ENCODE data around the gene TSHZ2. TPM values are rescaled to one million over a fixed set of nuclear protein-coding genes. Genes with fewer than 3 reads are reported as not detected.

The TSHZ2 gene
- total and polyA plus RNA-seq, 9 of the 15 experiments (the other 6 are each of a cell fraction or from before 2014, with no cell fraction given) = 0.03 to 0.20 (median 0.05) TPM; not detected in 4

DNA sequence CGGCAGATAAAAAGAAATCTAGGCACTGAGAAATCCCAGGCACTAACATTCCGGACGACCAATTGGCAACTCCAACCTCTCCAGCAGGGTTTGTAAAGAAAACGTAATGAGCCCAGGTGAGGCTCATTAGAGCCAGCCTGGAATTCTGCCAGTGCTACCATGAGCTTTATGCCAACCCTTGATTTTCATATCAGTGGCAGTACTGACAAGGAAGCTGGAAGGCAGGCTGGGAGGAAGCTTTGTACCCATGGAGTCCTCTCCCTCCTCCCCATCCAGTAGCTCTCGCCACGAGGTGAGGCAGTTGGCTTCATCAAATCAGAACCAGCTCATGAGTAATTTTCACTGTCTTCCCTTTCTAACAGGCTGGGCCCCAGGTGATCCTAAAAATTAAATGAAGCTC is 371.3 kb downstream of the TSHZ2 start:
- FAIRE-seq (no peak), DNase-seq (ENCODE audit: extremely low read depth in 1 of 4, low spot score in 3 of 4) (no peak), ATAC-seq (no peak)
- ChIA-PET CTCF (ENCODE audit: low intra/inter-chr PET ratio) (no interaction called here), POLR2A (interaction anchor here (0.7 to 1.1 kb wide), 4 partner anchors 13 to 1156 kb away, joined by 3 to 5 read pairs (median 4); no protein-coding TSS in a partner anchor)
- Histone ChIP-seq H3K79me2 (ENCODE audit: control insufficient read depth, insufficient read depth, low read length) (no peaks in the 10 kb centered on the region), H3K4me1 (replicated peaks in 1 of 2; ENCODE audit: control insufficient read depth in 2 of 2, insufficient read depth in 2 of 2, low read length in 2 of 2) (peaks cover 0 to 5% of the 10 kb centered on the region in 2 experiments; a peak in 2 of 5 replicates), H3K4me2 (ENCODE audit: insufficient read depth, low read length) (no peak overlapping the region), H3K9ac (ENCODE audit: insufficient read depth in 1 of 2, low read depth in 2 of 2, low read length in 2 of 2) (no peak overlapping the region), H4K20me1 (replicated peaks; ENCODE audit: control insufficient read depth, insufficient read depth, low read length) (no peaks in the 10 kb centered on the region), H3K9me3 (replicated peaks; ENCODE audit: control insufficient read depth, insufficient read depth, low read depth, low read length) (no peaks in the 10 kb centered on the region), H2AFZ (ENCODE audit: low read depth, low read length) (no peak overlapping the region), H3K4me3 (no peak overlapping the region), H3K36me3 (ENCODE audit: control insufficient read depth, insufficient read depth, low read length) (no peaks in the 10 kb centered on the region), H3K27me3 (ENCODE audit: control insufficient read depth in 2 of 2, insufficient read depth in 2 of 2, low read length in 2 of 2) (peaks cover 0 to 11% of the 10 kb centered on the region in 2 experiments; a peak in 2 of 5 replicates), H3K9me1 (ENCODE audit: control insufficient read depth, insufficient read depth, low read length) (peaks cover 3% of the 10 kb centered on the region), H3K27ac (ENCODE audit: extremely low read depth, low read depth, low read length) (no peak overlapping the region)
- no peak for TF ChIP-seq TCFL5 (CRISPR knock-in tag; conservative IDR thresholded peaks at IDR 0.05)
- 0 out of 2 replicates have a peak, but pooled peaks have one; percentile 16 for TF ChIP-seq ZNF263 (CRISPR knock-in tag; IDR thresholded peaks at IDR 0.05; ENCODE audit: borderline replicate concordance)
- WGBS (ENCODE audit: insufficient coverage, low coverage, missing lambda C conversion rate) = 27% methylated on average over 6 of the region's 6 CpGs
- BruUV-seq (replicated peaks) = no TSS peak
- intact Hi-C loops (cut with micrococcal nuclease) (no loop called here), in situ Hi-C loops (cut with MboI) (no loop called here)

DNA sequence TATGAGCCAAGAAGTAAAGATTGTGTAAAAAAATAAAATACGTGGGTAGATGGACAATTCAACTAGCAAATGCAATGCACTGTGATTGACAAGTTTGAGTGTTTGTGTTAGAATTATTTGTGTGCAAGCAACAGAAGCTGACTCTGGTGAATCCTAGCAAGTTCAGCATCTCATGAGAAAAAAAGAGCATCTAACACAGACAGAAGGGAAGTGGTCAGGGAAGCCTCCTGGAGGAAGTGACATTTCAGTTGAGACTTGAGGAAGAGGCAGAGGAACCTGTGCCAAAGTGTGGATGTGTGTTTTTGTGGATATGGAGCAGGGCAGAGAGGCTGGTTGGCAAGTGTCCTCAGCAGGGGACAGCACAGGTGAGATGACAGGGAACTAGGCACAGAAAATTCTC is 372.7 kb downstream of the TSHZ2 start:
- WGBS (ENCODE audit: insufficient coverage, low coverage, missing lambda C conversion rate) = 0% methylated on average over 1 of the region's 1 CpG
- H3K79me2 ChIP-seq (ENCODE audit: control insufficient read depth, insufficient read depth, low read length) = no peaks in the 10 kb centered on the region
- no peak overlapping the region for H3K4me2 ChIP-seq (ENCODE audit: insufficient read depth, low read length)
- no peak overlapping the region for H3K9ac ChIP-seq (ENCODE audit: insufficient read depth in 1 of 2, low read depth in 2 of 2, low read length in 2 of 2)
- no TSS peak for BruUV-seq (replicated peaks)
- ChIA-PET CTCF (ENCODE audit: low intra/inter-chr PET ratio) (no interaction called here), POLR2A (interaction anchor here (0.8 kb wide), 1 partner anchor 35 kb away, joined by 3 read pairs; no protein-coding TSS in a partner anchor)
- H3K4me3 ChIP-seq = no peak overlapping the region
- in situ Hi-C loops (cut with MboI) (no loop called here), intact Hi-C loops (cut with micrococcal nuclease) (no loop called here)
- H3K9me1 ChIP-seq (ENCODE audit: control insufficient read depth, insufficient read depth, low read length) = no peaks in the 10 kb centered on the region
- TF ChIP-seq ZFX (CRISPR knock-in tag; IDR thresholded peaks at IDR 0.05) (no peak), NCOA6 (IDR thresholded peaks at IDR 0.05) (no peak), HEY1 (CRISPR knock-in tag; IDR thresholded peaks at IDR 0.05; ENCODE audit: borderline replicate concordance) (no peak), SPI1 (IDR thresholded peaks at IDR 0.05; ENCODE audit: borderline replicate concordance, low read depth, low read length) (peak; percentile 47; the same call in 1 of the 2 replicates), ZFP36 (IDR thresholded peaks at IDR 0.05; ENCODE audit: low read depth, low read length, partially characterized antibody) (peak; percentile 70), ARID2 (IDR thresholded peaks at IDR 0.05) (no peak)
- TF ChIP-seq, protein P1, sequence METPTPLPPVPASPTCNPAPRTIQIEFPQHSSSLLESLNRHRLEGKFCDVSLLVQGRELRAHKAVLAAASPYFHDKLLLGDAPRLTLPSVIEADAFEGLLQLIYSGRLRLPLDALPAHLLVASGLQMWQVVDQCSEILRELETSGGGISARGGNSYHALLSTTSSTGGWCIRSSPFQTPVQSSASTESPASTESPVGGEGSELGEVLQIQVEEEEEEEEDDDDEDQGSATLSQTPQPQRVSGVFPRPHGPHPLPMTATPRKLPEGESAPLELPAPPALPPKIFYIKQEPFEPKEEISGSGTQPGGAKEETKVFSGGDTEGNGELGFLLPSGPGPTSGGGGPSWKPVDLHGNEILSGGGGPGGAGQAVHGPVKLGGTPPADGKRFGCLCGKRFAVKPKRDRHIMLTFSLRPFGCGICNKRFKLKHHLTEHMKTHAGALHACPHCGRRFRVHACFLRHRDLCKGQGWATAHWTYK (CRISPR knock-in tag; IDR thresholded peaks at IDR 0.05) = no peak
- no peaks in the 10 kb centered on the region for H3K9me3 ChIP-seq (replicated peaks; ENCODE audit: control insufficient read depth, insufficient read depth, low read depth, low read length)
- H2AFZ ChIP-seq (ENCODE audit: low read depth, low read length) = no peak overlapping the region
- no peaks in the 10 kb centered on the region for H3K36me3 ChIP-seq (ENCODE audit: control insufficient read depth, insufficient read depth, low read length)
- FAIRE-seq (no peak), ATAC-seq (no peak), DNase-seq (ENCODE audit: extremely low read depth in 1 of 4, low spot score in 3 of 4) (no peak)
- H4K20me1 ChIP-seq (replicated peaks; ENCODE audit: control insufficient read depth, insufficient read depth, low read length) = no peaks in the 10 kb centered on the region
- H3K27me3 ChIP-seq (ENCODE audit: control insufficient read depth in 2 of 2, insufficient read depth in 2 of 2, low read length in 2 of 2) = peaks cover 0 to 11% of the 10 kb centered on the region in 2 experiments; a peak in 2 of 5 replicates
- H3K27ac ChIP-seq (ENCODE audit: extremely low read depth, low read depth, low read length) = no peak overlapping the region
- H3K4me1 ChIP-seq (replicated peaks in 1 of 2; ENCODE audit: control insufficient read depth in 2 of 2, insufficient read depth in 2 of 2, low read length in 2 of 2) = peaks cover 0 to 5% of the 10 kb centered on the region in 2 experiments; a peak in 2 of 5 replicates
